NT2/D1 (cell line): ENCODE results near the gene NTRK2.

Experiments used
- DNase-seq: peaks from one replicate; pipeline ENCODE4 v3.0.0-alpha.2; 2011; ENCODE audit warnings: low read depth, low spot score
- H3K27me3 ChIP-seq: 2 replicates; pipeline ENCODE4 v1.6.0; 2011; ENCODE audit warnings: mild to moderate bottlenecking; ENCODE audit not compliant: insufficient read length, insufficient read depth
- H3K36me3 ChIP-seq: 2 replicates; pipeline ENCODE4 v1.6.1; 2011; ENCODE audit warnings: mild to moderate bottlenecking, low read length, mixed read lengths; ENCODE audit not compliant: insufficient read depth, insufficient read length
- H3K4me1 ChIP-seq: 2 replicates; pipeline ENCODE4 v1.5.1; 2011; ENCODE audit not compliant: insufficient read depth, insufficient read length
- H3K4me3 ChIP-seq: 2 replicates; pipeline ENCODE4 v1.5.1; 2011; ENCODE audit warnings: low read depth; ENCODE audit not compliant: insufficient read length
- H3K9ac ChIP-seq: 2 replicates; pipeline ENCODE4 v1.6.0; 2011; ENCODE audit warnings: low read depth; ENCODE audit not compliant: insufficient read length
- H3K9me3 ChIP-seq: 2 replicates; pipeline ENCODE4 v1.5.1; 2011; ENCODE audit warnings: mild to moderate bottlenecking, low read length; ENCODE audit not compliant: insufficient read depth
- SUZ12 ChIP-seq: IDR thresholded peaks from 2 replicates; pipeline ENCODE4 v1.6.1; 2011; ENCODE audit not compliant: insufficient read length, insufficient read depth; ENCODE audit errors: extremely low read depth
- YY1 ChIP-seq: IDR thresholded peaks from 2 replicates; pipeline ENCODE4 v1.6.1; 2011; ENCODE audit not compliant: insufficient read length, insufficient read depth
- ZNF274 ChIP-seq: IDR thresholded peaks from 2 replicates; pipeline ENCODE4 v1.6.1; 2011; ENCODE audit warnings: mild to moderate bottlenecking, low read depth, low read length

Gene NTRK2

DNA sequence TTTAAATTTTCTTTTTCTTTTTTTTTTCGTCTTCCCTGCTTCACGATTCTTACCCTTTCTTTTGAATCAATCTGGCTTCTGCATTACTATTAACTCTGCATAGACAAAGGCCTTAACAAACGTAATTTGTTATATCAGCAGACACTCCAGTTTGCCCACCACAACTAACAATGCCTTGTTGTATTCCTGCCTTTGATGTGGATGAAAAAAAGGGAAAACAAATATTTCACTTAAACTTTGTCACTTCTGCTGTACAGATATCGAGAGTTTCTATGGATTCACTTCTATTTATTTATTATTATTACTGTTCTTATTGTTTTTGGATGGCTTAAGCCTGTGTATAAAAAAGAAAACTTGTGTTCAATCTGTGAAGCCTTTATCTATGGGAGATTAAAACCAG, 352.2 kb downstream of the NTRK2 start:
- H3K36me3 ChIP-seq, result no peaks in the 10 kb centered on the region
- no peak for TF ChIP-seq YY1
- no peak for TF ChIP-seq ZNF274
- TF ChIP-seq SUZ12, result no peak
- H3K9ac ChIP-seq, result no peak overlapping the region
- no peak for DNase-seq
- H3K4me3 ChIP-seq, result no peak overlapping the region
- no peaks in the 10 kb centered on the region for H3K9me3 ChIP-seq
- no peaks in the 10 kb centered on the region for H3K4me1 ChIP-seq
- H3K27me3 ChIP-seq, result no peaks in the 10 kb centered on the region

DNA sequence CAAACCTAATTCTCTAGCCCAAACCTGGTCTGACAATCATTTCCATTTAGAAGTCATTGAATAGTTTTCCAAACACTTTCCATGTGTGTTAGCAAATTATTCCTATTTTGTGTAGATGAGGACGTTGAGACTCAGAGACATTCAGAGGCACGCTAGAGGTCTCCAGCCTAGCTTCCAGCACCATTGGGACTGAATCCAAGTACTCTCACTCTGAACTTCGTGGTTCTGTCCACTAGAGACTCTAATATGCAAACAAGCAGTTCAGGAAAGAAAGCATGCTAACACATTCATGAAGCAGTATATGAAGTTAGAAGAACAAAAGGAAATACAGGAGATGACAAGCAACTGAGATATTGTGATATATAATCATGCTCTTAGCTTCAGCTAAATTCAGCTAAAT, 354.8 kb downstream of the NTRK2 start:
- no peak for DNase-seq
- no peaks in the 10 kb centered on the region for H3K9me3 ChIP-seq
- H3K4me3 ChIP-seq, result no peak overlapping the region
- no peak overlapping the region for H3K9ac ChIP-seq
- no peak for TF ChIP-seq ZNF274
- no peak for TF ChIP-seq YY1
- H3K27me3 ChIP-seq, result no peaks in the 10 kb centered on the region
- H3K36me3 ChIP-seq, result no peaks in the 10 kb centered on the region
- H3K4me1 ChIP-seq, result no peaks in the 10 kb centered on the region

DNA sequence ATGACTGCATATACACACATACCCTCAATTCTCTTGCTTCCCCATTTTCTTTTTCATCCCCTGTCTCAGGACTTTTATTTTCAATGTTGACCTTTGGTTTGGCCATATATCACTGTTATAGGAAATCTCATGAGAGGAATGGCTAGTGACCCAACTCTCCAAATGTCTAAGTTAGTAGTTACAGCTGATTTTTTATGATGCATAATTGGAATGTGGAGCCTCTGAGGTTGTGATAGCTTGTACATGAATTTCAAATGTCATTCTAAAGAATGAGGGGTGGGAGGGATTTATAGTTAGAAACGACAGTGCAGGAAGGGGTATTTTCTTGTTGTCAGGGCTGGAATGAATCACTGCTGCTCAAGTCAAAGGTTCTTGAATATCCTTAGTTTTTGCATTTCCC, 356.1 kb downstream of the NTRK2 start:
- Histone ChIP-seq H3K4me3 (no peak overlapping the region), H3K9ac (no peak overlapping the region), H3K27me3 (no peaks in the 10 kb centered on the region), H3K9me3 (no peaks in the 10 kb centered on the region), H3K4me1 (no peaks in the 10 kb centered on the region), H3K36me3 (no peaks in the 10 kb centered on the region)
- no peak for DNase-seq
- TF ChIP-seq ZNF274 (no peak), YY1 (no peak), SUZ12 (no peak)

DNA sequence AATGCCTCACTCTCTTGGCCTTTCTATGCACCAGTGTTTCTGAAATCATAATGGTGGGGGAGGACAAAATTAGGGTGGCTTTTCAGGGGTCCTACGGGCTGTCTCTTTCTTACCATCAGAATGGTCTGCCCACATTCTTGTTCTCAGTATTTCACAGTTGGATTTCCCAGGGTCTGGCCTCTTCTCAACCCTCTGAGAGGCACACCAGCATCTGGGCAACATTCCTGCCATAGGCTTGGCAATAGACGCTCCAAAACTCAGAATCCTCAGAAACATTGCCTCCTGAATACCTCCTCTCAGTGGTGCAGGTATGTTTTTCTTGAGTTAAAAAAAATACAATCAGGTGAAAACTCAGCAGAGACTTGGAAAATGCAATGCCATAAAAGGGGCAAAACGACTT, 358.3 kb downstream of the NTRK2 start:
- no peaks in the 10 kb centered on the region for H3K36me3 ChIP-seq
- TF ChIP-seq SUZ12 (no peak), ZNF274 (no peak), YY1 (no peak)
- H3K27me3 ChIP-seq, result no peaks in the 10 kb centered on the region
- H3K4me1 ChIP-seq, result no peaks in the 10 kb centered on the region
- DNase-seq, result no peak
- H3K9ac ChIP-seq, result no peak overlapping the region
- no peak overlapping the region for H3K4me3 ChIP-seq
- H3K9me3 ChIP-seq, result no peaks in the 10 kb centered on the region

DNA sequence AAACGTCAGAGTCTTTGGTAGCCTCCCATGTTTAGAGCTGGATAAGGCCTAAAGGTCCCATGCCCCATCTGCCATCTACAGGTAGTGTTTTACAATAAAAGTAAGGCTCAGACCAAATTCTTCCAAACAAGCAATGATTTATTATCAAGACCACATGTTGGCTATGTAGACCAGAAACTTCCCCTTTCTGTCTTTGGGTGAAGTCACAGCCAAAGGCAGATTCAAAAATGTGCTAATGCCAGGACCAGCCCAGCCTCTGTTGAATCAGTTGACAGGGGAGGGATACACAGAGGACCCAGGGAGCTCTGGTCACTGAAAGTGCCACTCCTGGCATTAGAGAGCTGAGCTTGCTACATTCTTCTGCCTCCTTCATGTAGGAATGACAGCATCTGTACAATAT, 360.8 kb downstream of the NTRK2 start:
- Histone ChIP-seq H3K4me1 (no peaks in the 10 kb centered on the region), H3K9me3 (no peaks in the 10 kb centered on the region), H3K36me3 (no peaks in the 10 kb centered on the region), H3K4me3 (no peak overlapping the region), H3K27me3 (no peaks in the 10 kb centered on the region), H3K9ac (no peak overlapping the region)
- no peak for TF ChIP-seq YY1
- no peak for DNase-seq

DNA sequence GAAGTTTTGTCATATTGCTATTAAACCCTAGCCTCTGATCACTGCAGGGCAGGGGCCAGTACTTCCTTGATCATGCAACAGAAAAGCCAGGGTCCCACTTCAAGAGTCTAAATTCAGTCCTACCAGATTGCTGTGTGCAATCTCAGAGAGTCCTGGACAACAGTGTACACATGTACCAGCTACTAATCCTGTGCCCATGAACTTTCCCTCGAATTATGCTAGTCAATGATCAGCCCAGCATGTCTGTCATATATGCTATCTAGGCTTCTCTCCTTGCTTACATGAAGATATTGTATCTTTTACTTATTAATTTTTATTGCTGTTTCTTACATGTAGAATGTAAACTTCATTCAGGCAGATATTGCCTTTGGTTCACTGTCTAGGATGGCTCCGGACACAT, 367.0 kb downstream of the NTRK2 start:
- no peaks in the 10 kb centered on the region for H3K4me1 ChIP-seq
- DNase-seq, result no peak
- TF ChIP-seq YY1 (no peak), SUZ12 (no peak)
- no peak overlapping the region for H3K9ac ChIP-seq
- no peaks in the 10 kb centered on the region for H3K36me3 ChIP-seq
- no peaks in the 10 kb centered on the region for H3K9me3 ChIP-seq
- H3K27me3 ChIP-seq, result no peaks in the 10 kb centered on the region
- no peak overlapping the region for H3K4me3 ChIP-seq

DNA sequence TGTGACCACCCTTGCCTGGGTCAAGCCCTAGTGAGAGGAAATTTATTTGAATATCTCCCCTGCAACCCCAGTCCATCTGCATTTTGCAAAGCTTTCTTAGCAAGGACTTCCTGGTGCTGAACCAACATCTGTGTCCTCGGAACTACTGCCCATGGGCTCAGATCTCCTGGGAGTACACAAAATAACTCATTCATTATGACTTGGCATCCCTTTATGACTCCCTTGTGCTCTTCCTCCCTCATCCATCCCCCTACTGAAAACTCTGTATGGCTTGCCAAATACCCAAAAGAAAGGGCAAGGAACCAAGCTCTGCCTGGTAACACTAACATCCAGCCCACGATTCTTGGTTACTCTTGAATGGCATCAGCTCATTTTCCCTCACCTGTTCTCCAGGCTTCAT, 368.5 kb downstream of the NTRK2 start:
- no peak for DNase-seq
- no peak overlapping the region for H3K4me3 ChIP-seq

More for the DNA sequence above, 368.5 kb downstream of the NTRK2 start:
- Histone ChIP-seq H3K36me3 (no peaks in the 10 kb centered on the region), H3K4me1 (no peaks in the 10 kb centered on the region), H3K27me3 (no peaks in the 10 kb centered on the region), H3K9ac (no peak overlapping the region), H3K9me3 (no peaks in the 10 kb centered on the region)
- TF ChIP-seq SUZ12, result no peak
- no peak for TF ChIP-seq YY1
- TF ChIP-seq ZNF274, result no peak
